DOHH2 (cell line): Measurements from ENCODE around the gene ATP6V0A1.

ENCODE experiments used
- CTCF ChIP-seq: fragments of 200-600 bp; sonication (generic); IDR thresholded peaks from one replicate; pipeline ENCODE4 v1.5.1; 2014; ENCODE audit warnings: antibody characterized with exemption, mild to moderate bottlenecking, low read depth, low read length; ENCODE audit not compliant: poor library complexity, severe bottlenecking
- EZH2phosphoT487 ChIP-seq: fragments of 200-600 bp; sonication (generic); IDR thresholded peaks from 2 replicates; pipeline ENCODE4 v1.6.1; 2017; ENCODE audit warnings: borderline replicate concordance, mild to moderate bottlenecking, antibody characterized with exemption, low read length, moderate library complexity, mixed read lengths

- TF ChIP-seq EZH2phosphoT487 (no peak), CTCF (no peak)
These were observed 27.0 kb downstream of the ATP6V0A1 start for GRCh38 chr17:42485680-42486079.
